NAMALWA (cell line): ENCODE data around the gene EIF2AK3.
"Not testable (repeated sequence)": the region's sequence is repeated elsewhere in the genome, so short reads cannot be mapped to it uniquely, and the experiment has no call there.

Experiments
- DNase-seq: peaks from one replicate; pipeline ENCODE4 v3.0.0-alpha.2; 2015; ENCODE audit warnings: low spot score

EIF2AK3 gene

GRCh38 chr2:88596141-88596830 is 31.0 kb downstream of the EIF2AK3 start:
- DNase-seq, result no peak

GRCh38 chr2:88591698-88592097 is 35.6 kb downstream of the EIF2AK3 start:
- no peak for DNase-seq

GRCh38 chr2:88590998-88591613 is 36.2 kb downstream of the EIF2AK3 start:
- DNase-seq, result peak; percentile 89

- no peak for DNase-seq
These were observed 41.3 kb downstream of the EIF2AK3 start for GRCh38 chr2:88585969-88586368.

- no peak for DNase-seq
These were observed 45.2 kb downstream of the EIF2AK3 start for GRCh38 chr2:88582030-88582429.

GRCh38 chr2:88580088-88580487 is 47.2 kb downstream of the EIF2AK3 start:
- DNase-seq, result no peak

GRCh38 chr2:88575630-88576029 is 51.6 kb downstream of the EIF2AK3 start:
- no peak for DNase-seq

GRCh38 chr2:88575051-88575450 is 52.2 kb downstream of the EIF2AK3 start:
- DNase-seq, result no peak

GRCh38 chr2:88574445-88574844 is 52.8 kb downstream of the EIF2AK3 start:
- DNase-seq, result no peak

- no peak for DNase-seq
These were observed 59.1 kb downstream of the EIF2AK3 start for GRCh38 chr2:88568179-88568578.

GRCh38 chr2:88564402-88564801 is 62.9 kb downstream of the EIF2AK3 start:
- DNase-seq, result no peak

- DNase-seq, result no peak
These were observed 64.1 kb downstream of the EIF2AK3 start for GRCh38 chr2:88563129-88563528.

- no peak for DNase-seq
These were observed 65.4 kb downstream of the EIF2AK3 start for GRCh38 chr2:88561646-88562388.

- DNase-seq, result no peak
These were observed 66.5 kb downstream of the EIF2AK3 start for GRCh38 chr2:88560619-88561307.

- no peak for DNase-seq
These were observed 70.0 kb downstream of the EIF2AK3 start for GRCh38 chr2:88557290-88557689.

GRCh38 chr2:88556026-88556425 is 71.2 kb downstream of the EIF2AK3 start:
- no peak for DNase-seq

- DNase-seq, result no peak
These were observed 73.1 kb downstream of the EIF2AK3 start for GRCh38 chr2:88554189-88554588.

GRCh38 chr2:88549616-88550292 is 77.5 kb downstream of the EIF2AK3 start:
- no peak for DNase-seq

- DNase-seq, result not testable (repeated sequence)
These were observed 81.0 kb downstream of the EIF2AK3 start for GRCh38 chr2:88546291-88546690.

- DNase-seq, result peak; percentile 81
These were observed 82.1 kb downstream of the EIF2AK3 start for GRCh38 chr2:88545118-88545517.

GRCh38 chr2:88543541-88544057 is 83.7 kb downstream of the EIF2AK3 start:
- no peak for DNase-seq

GRCh38 chr2:88542668-88543067 is 84.6 kb downstream of the EIF2AK3 start:
- no peak for DNase-seq
